HCT116 (cell line): ENCODE measurements around the gene PDLIM5. TPM values are rescaled to one million over a fixed set of nuclear protein-coding genes. Genes with fewer than 3 reads are reported as not detected.

ENCODE experiments used
- ATAC-seq: fragments of 200-7000 bp; cut with Tn5 transposase; 2 replicates; pipeline ENCODE4 v1.9.1; 2020; ENCODE audit warnings: mild to moderate bottlenecking, moderate library complexity
- BruUV-seq: library from RNA; stranded (reverse); fragments of 400-500 nt; replicated peaks from 2 replicates; lab custom pipeline; 2021; lab: Mats Ljungman, UMichigan
- CTCF ChIA-PET: fragments of 300-600 bp; sonication (Branson Sonifier 250); formaldehyde crosslinking; loops from one replicate; lab custom pipeline; 2021; ENCODE audit warnings: antibody characterized with exemption; lab: Charles Lee
- POLR2A ChIA-PET: fragments of 300-600, 350-600 bp; sonication (Branson Sonifier 250); formaldehyde crosslinking; loops from one replicate; lab custom pipeline; 2021; ENCODE audit warnings: antibody characterized with exemption; lab: Charles Lee
- RAD21 ChIA-PET, 2 experiments: fragments of 300-600 bp; sonication (Branson Sonifier 250); formaldehyde crosslinking; loops; one replicate each; lab custom pipeline; 2023; ENCODE audit warnings: low total read pairs in 2 of 2; ENCODE audit not compliant: uncharacterized antibody in 2 of 2, unreplicated experiment in 2 of 2, low non-redundant PET in 1 of 2; lab: Charles Lee
- DNase-seq: peaks from one replicate; pipeline ENCODE4 v3.0.0-alpha.2; 2010; ENCODE audit warnings: low read depth, low spot score
- H2AFZ ChIP-seq: fragments of 200-600 bp; shearing (Covaris generic), sonication (generic); 2 replicates; pipeline ENCODE4 v1.6.1; 2017; ENCODE audit warnings: low read depth, mixed run types, mixed read lengths, antibody characterized with exemption, low read length; ENCODE audit not compliant: poor library complexity, severe bottlenecking
- H3K27ac ChIP-seq: 2 replicates; pipeline ENCODE4 v1.5.1; 2012; ENCODE audit warnings: low read depth, low read length
- H3K27me3 ChIP-seq: fragments of 200-600 bp; sonication (generic); 2 replicates; pipeline ENCODE4 v1.6.1; 2016; ENCODE audit warnings: mixed run types, low read length, mixed read lengths; ENCODE audit not compliant: insufficient read depth
- H3K36me3 ChIP-seq, 2 experiments: fragments of 200-500 bp in 1 of 2; fragments of 200-600 bp in 1 of 2; sonication (Bioruptor generic) in 1 of 2; sonication (generic) in 1 of 2; 2 replicates each; pipeline versions ENCODE4 v1.5.1 to v1.6.1; 2014 to 2016; ENCODE audit warnings: low read length in 2 of 2, inconsistent platforms in 1 of 2, mixed read lengths in 1 of 2, mixed run types in 1 of 2; ENCODE audit not compliant: insufficient read depth in 2 of 2, control insufficient read depth in 1 of 2
- H3K4me1 ChIP-seq, 2 experiments: fragments of 200-600 bp in 1 of 2; sonication (generic) in 1 of 2; 2 replicates each; pipeline versions ENCODE4 v1.5.1 to v1.6.1; 2012 to 2017; ENCODE audit warnings: low read length in 2 of 2, inconsistent platforms in 1 of 2, mild to moderate bottlenecking in 1 of 2, mixed read lengths in 1 of 2, mixed run types in 1 of 2, moderate library complexity in 1 of 2; ENCODE audit not compliant: insufficient read depth in 2 of 2, control insufficient read depth in 1 of 2
- H3K4me2 ChIP-seq: fragments of 200-600 bp; sonication (generic); 2 replicates; pipeline ENCODE4 v1.6.1; 2017; ENCODE audit warnings: mixed run types, low read length, mixed read lengths
- H3K4me3 ChIP-seq, 2 experiments: fragments of 200-600 bp in 1 of 2; sonication (generic) in 1 of 2; replicated peaks in 1 of 2; 2 replicates each; pipeline ENCODE4 v1.5.1; 2011 to 2016; ENCODE audit warnings: low read length in 2 of 2, control low read depth in 1 of 2, low read depth in 1 of 2, mild to moderate bottlenecking in 1 of 2, mixed read lengths in 1 of 2, mixed run types in 1 of 2
- H3K79me2 ChIP-seq: fragments of 200-600 bp; sonication (generic); 2 replicates; pipeline ENCODE4 v1.6.1; 2017; ENCODE audit warnings: mild to moderate bottlenecking, mixed run types, low read length, moderate library complexity, mixed read lengths; ENCODE audit not compliant: insufficient read depth
- H3K9ac ChIP-seq: fragments of 200-600 bp; sonication (generic); 2 replicates; pipeline ENCODE4 v1.6.1; 2016; ENCODE audit warnings: low read length, mixed read lengths
- H3K9me2 ChIP-seq: fragments of 200-600 bp; sonication (generic), shearing (Covaris generic); 2 replicates; pipeline ENCODE4 v1.6.1; 2017; ENCODE audit warnings: mixed run types, mild to moderate bottlenecking, moderate library complexity; ENCODE audit not compliant: insufficient read depth
- H3K9me3 ChIP-seq, 2 experiments: fragments of 200-500 bp in 1 of 2; fragments of 200-600 bp in 1 of 2; sonication (Bioruptor generic) in 1 of 2; sonication (generic) in 1 of 2; 2 replicates each; pipeline ENCODE4 v1.6.1; 2014 to 2017; ENCODE audit warnings: low read length in 2 of 2, mixed read lengths in 2 of 2, inconsistent platforms in 1 of 2, low read depth in 1 of 2, mild to moderate bottlenecking in 1 of 2, mixed run types in 1 of 2, moderate library complexity in 1 of 2; ENCODE audit not compliant: control insufficient read depth in 1 of 2, insufficient read depth in 1 of 2
- H4K20me1 ChIP-seq: fragments of 200-600 bp; sonication (generic), shearing (Covaris generic); 2 replicates; pipeline ENCODE4 v1.6.1; 2017; ENCODE audit warnings: mixed run types, mild to moderate bottlenecking, moderate library complexity; ENCODE audit not compliant: insufficient read depth
- CBX3 ChIP-seq: IDR thresholded peaks from 2 replicates; pipeline ENCODE4 v1.6.1; 2012; ENCODE audit warnings: low read depth
- EGR1 ChIP-seq: IDR thresholded peaks from 2 replicates; pipeline ENCODE4 v1.6.1; 2012; ENCODE audit warnings: low read depth
- ELF1 ChIP-seq: IDR thresholded peaks from 2 replicates; pipeline ENCODE4 v1.6.1; 2012; ENCODE audit warnings: low read depth, borderline replicate concordance
- EZH2 ChIP-seq: fragments of 200-600 bp; sonication (generic); IDR thresholded peaks from 2 replicates; pipeline ENCODE4 v1.6.1; 2017; ENCODE audit warnings: antibody characterized with exemption, mixed run types
- FOSL1 ChIP-seq: IDR thresholded peaks from 2 replicates; pipeline ENCODE4 v1.6.1; 2012; ENCODE audit warnings: low read depth
- JUND ChIP-seq: IDR thresholded peaks from 2 replicates; pipeline ENCODE4 v1.6.1; 2012
- POLR2A ChIP-seq: IDR thresholded peaks from 2 replicates; pipeline ENCODE4 v1.7.0; 2011; ENCODE audit warnings: borderline replicate concordance; ENCODE audit not compliant: insufficient read depth, insufficient read length; ENCODE audit errors: extremely low read depth
- POLR2AphosphoS5 ChIP-seq: IDR thresholded peaks from 2 replicates; pipeline ENCODE4 v1.6.1; 2011; ENCODE audit warnings: mild to moderate bottlenecking, low read depth, low read length, moderate library complexity
- SIN3A ChIP-seq: IDR thresholded peaks from 2 replicates; pipeline ENCODE4 v1.6.1; 2012; ENCODE audit warnings: low read depth
- SRF ChIP-seq: IDR thresholded peaks from 2 replicates; pipeline ENCODE4 v1.6.1; 2012; ENCODE audit warnings: low read depth
- TCF7L2 ChIP-seq: IDR thresholded peaks from 2 replicates; pipeline ENCODE4 v1.7.0; 2011; ENCODE audit warnings: borderline replicate concordance, inconsistent platforms; ENCODE audit not compliant: insufficient read depth, insufficient read length; ENCODE audit errors: extremely low read depth
- ZFX ChIP-seq: fragments of 450-650 bp; IDR thresholded peaks from 2 replicates; pipeline ENCODE4 v1.6.1; 2017
- intact Hi-C: fragments of 100-400 bp; cut with micrococcal nuclease; formaldehyde crosslinking; loops from 2 replicates; pipeline ENCODE4 v1.10.0; 2022
- total RNA-seq: library from RNA; stranded (reverse); gene quantifications from one replicate; pipeline ENCODE4 v1.2.1, GENCODE V29; 2021; ENCODE audit not compliant: unreplicated experiment
- TF ChIP-seq, protein P1 (sequence below): IDR thresholded peaks from 2 replicates; pipeline ENCODE4 v1.6.1; 2012
- TF ChIP-seq, protein P2 (sequence below), 3 experiments: fragments of 200-600 bp in 1 of 3; sonication (generic) in 1 of 3; IDR thresholded peaks in 2 of 3; conservative IDR thresholded peaks in 1 of 3; 2 replicates each; pipeline ENCODE4 v1.5.1; 2012 to 2017; ENCODE audit warnings: low read depth in 2 of 3, low read length in 2 of 3, antibody characterized with exemption in 1 of 3, borderline replicate concordance in 1 of 3, control low read depth in 1 of 3, mild to moderate bottlenecking in 1 of 3, mixed read lengths in 1 of 3, mixed run types in 1 of 3, moderate library complexity in 1 of 3; ENCODE audit not compliant: insufficient read depth in 1 of 3
- TF ChIP-seq, protein P3 (sequence below): IDR thresholded peaks from 2 replicates; pipeline ENCODE4 v1.6.1; 2012; ENCODE audit warnings: low read depth

Gene PDLIM5
- total RNA-seq, 1 experiment from 2014 or later = 130 TPM

DNA sequence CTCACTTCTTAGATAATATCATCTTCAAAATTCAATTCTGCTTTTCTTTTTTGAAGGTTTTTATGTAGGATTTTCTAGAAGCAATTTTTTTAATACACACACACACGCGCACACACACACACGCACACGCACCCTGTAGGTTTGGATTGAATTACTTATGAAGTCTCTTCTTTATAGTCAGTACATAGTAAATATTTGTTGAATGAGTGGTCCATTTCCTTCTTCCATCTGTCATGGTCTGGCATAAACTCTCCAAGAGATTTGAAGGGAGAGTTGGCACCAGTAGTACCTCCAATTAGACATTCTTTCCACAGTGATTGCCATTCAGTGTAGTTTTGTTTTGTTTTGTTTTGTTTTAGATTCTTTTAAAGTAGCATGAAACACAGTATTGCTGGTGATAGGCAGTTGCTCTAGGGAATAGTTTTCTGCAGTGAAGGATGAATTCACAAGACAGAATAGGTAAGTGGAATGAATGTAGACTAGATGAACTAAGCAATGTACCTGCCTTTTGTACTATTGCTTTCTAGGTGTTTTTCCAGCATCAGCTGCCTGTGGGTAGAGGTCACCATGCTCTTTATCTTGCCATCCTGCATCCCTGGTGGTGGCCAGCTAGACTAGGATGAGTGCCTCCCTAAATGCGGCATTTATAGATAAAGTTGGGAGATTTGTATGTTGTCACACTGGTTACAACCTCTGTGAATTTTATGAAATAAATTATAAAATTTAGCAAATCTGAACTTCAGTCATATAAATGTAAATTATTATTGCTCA lies 20.5 kb downstream of the PDLIM5 start:
- Histone ChIP-seq H3K9me2 (no peaks in the 10 kb centered on the region), H3K27ac (peak overlapping the region; percentile 33; the same call in 1 of the 2 replicates), H3K79me2 (peaks cover 86% of the 10 kb centered on the region), H2AFZ (no peak overlapping the region), H3K4me2 (peak overlapping the region; percentile 6), H3K9me3 (no peaks in the 10 kb centered on the region), H3K4me1 (peaks cover 22 to 26% of the 10 kb centered on the region in 2 experiments), H3K4me3 (no peak overlapping the region), H3K36me3 (no peaks in the 10 kb centered on the region), H4K20me1 (no peaks in the 10 kb centered on the region), H3K9ac (no peak overlapping the region), H3K27me3 (no peaks in the 10 kb centered on the region)
- no TSS peak for BruUV-seq
- RAD21 ChIA-PET = no interaction called here
- no peak for TF ChIP-seq SIN3A
- TF ChIP-seq JUND = peak; percentile 39; the same call in 1 of the 2 replicates
- CTCF ChIA-PET = no interaction called here
- ATAC-seq = no peak
- DNase-seq = no peak
- intact Hi-C loops = no loop called here
- POLR2A ChIA-PET = no interaction called here

DNA sequence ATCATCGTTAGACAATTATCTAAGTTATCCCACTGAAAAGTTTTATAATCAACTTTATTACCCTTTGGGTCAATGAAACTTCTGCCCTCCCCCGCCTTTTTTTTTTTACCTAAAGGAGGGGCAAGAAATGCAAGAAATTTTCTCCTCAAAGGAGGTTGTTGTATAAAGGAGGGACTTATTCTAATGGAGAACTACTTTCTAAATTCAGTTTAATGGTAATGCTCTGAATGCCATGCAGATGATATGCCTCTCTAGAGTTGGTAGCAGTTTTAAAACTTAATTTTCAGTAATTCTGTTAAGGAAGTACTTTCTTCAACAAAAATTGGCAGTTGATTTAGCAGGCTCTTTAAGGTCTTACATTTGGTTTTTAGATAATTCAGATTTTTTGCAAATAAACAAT lies 23.3 kb downstream of the PDLIM5 start:
- no TSS peak for BruUV-seq
- H3K79me2 ChIP-seq = peaks cover 83% of the 10 kb centered on the region
- peaks cover 22 to 26% of the 10 kb centered on the region in 2 experiments for H3K4me1 ChIP-seq
- ATAC-seq = no peak
- no peak overlapping the region for H2AFZ ChIP-seq
- H3K27me3 ChIP-seq = no peaks in the 10 kb centered on the region
- H3K27ac ChIP-seq = no peak overlapping the region
- DNase-seq = no peak
- no peak overlapping the region for H3K4me3 ChIP-seq
- H3K4me2 ChIP-seq = no peak overlapping the region
- no peaks in the 10 kb centered on the region for H3K9me2 ChIP-seq
- H4K20me1 ChIP-seq = no peaks in the 10 kb centered on the region
- no peak for TF ChIP-seq SRF
- TF ChIP-seq, protein P1, sequence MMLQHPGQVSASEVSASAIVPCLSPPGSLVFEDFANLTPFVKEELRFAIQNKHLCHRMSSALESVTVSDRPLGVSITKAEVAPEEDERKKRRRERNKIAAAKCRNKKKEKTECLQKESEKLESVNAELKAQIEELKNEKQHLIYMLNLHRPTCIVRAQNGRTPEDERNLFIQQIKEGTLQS = no peak
- TF ChIP-seq ZFX = no peak
- TF ChIP-seq EZH2 = no peak
- TF ChIP-seq, protein P2, sequence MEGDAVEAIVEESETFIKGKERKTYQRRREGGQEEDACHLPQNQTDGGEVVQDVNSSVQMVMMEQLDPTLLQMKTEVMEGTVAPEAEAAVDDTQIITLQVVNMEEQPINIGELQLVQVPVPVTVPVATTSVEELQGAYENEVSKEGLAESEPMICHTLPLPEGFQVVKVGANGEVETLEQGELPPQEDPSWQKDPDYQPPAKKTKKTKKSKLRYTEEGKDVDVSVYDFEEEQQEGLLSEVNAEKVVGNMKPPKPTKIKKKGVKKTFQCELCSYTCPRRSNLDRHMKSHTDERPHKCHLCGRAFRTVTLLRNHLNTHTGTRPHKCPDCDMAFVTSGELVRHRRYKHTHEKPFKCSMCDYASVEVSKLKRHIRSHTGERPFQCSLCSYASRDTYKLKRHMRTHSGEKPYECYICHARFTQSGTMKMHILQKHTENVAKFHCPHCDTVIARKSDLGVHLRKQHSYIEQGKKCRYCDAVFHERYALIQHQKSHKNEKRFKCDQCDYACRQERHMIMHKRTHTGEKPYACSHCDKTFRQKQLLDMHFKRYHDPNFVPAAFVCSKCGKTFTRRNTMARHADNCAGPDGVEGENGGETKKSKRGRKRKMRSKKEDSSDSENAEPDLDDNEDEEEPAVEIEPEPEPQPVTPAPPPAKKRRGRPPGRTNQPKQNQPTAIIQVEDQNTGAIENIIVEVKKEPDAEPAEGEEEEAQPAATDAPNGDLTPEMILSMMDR (IDR thresholded peaks at IDR 0.05 in 2 of 3, conservative IDR thresholded peaks at IDR 0.05 in 1 of 3; ENCODE audit: borderline replicate concordance in 1 of 3, insufficient read depth in 1 of 3, low read depth in 2 of 3, low read length in 2 of 3) = no peak
- TF ChIP-seq, protein P3, sequence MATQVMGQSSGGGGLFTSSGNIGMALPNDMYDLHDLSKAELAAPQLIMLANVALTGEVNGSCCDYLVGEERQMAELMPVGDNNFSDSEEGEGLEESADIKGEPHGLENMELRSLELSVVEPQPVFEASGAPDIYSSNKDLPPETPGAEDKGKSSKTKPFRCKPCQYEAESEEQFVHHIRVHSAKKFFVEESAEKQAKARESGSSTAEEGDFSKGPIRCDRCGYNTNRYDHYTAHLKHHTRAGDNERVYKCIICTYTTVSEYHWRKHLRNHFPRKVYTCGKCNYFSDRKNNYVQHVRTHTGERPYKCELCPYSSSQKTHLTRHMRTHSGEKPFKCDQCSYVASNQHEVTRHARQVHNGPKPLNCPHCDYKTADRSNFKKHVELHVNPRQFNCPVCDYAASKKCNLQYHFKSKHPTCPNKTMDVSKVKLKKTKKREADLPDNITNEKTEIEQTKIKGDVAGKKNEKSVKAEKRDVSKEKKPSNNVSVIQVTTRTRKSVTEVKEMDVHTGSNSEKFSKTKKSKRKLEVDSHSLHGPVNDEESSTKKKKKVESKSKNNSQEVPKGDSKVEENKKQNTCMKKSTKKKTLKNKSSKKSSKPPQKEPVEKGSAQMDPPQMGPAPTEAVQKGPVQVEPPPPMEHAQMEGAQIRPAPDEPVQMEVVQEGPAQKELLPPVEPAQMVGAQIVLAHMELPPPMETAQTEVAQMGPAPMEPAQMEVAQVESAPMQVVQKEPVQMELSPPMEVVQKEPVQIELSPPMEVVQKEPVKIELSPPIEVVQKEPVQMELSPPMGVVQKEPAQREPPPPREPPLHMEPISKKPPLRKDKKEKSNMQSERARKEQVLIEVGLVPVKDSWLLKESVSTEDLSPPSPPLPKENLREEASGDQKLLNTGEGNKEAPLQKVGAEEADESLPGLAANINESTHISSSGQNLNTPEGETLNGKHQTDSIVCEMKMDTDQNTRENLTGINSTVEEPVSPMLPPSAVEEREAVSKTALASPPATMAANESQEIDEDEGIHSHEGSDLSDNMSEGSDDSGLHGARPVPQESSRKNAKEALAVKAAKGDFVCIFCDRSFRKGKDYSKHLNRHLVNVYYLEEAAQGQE = no peak
- no peak for TF ChIP-seq EGR1
- no peak for TF ChIP-seq TCF7L2
- TF ChIP-seq ELF1 = no peak
- no peak for TF ChIP-seq POLR2A
- no peak for TF ChIP-seq SIN3A
- TF ChIP-seq CBX3 = no peak
- TF ChIP-seq JUND = no peak
- TF ChIP-seq FOSL1 = no peak
- no peak for TF ChIP-seq POLR2AphosphoS5
- H3K36me3 ChIP-seq = no peaks in the 10 kb centered on the region
- no peaks in the 10 kb centered on the region for H3K9me3 ChIP-seq
- RAD21 ChIA-PET = no interaction called here
- intact Hi-C loops = no loop called here
- CTCF ChIA-PET = no interaction called here
- no peak overlapping the region for H3K9ac ChIP-seq
- POLR2A ChIA-PET = no interaction called here
